ENCODE results near the gene FTO. TPM values are rescaled to one million over a fixed set of nuclear protein-coding genes. Genes with fewer than 3 reads are reported as not detected.

Gene FTO
- total RNA-seq, 1 donor from 2014 or later, result 107 TPM

- Mint-ChIP-seq H3K27ac (ENCODE audit: unreplicated experiment) (no peak overlapping the region), H3K27me3 (ENCODE audit: low read depth) (no peaks in the 10 kb centered on the region), H3K9me3 (no peaks in the 10 kb centered on the region), H3K4me3 (no peak overlapping the region), H3K4me1 (peaks cover 36% of the 10 kb centered on the region), H3K36me3 (ENCODE audit: low read depth) (peaks cover 2% of the 10 kb centered on the region)
- no peak for TF ChIP-seq CTCF (conservative IDR thresholded peaks at IDR 0.05)
- DNase-seq (ENCODE audit: low read depth, low spot score), result no peak
Observed at GRCh38 chr16:53781023-53781605, 77.2 kb downstream of the FTO start.

- TF ChIP-seq CTCF (conservative IDR thresholded peaks at IDR 0.05), result no peak
Observed at GRCh38 chr16:53782148-53782547, 78.2 kb downstream of the FTO start.

GRCh38 chr16:53784291-53784690 lies 80.3 kb downstream of the FTO start:
- H3K36me3 Mint-ChIP-seq (ENCODE audit: low read depth), result peaks cover 2% of the 10 kb centered on the region
- peaks cover 20% of the 10 kb centered on the region for H3K4me1 Mint-ChIP-seq
- peaks cover 3% of the 10 kb centered on the region for H3K9me3 Mint-ChIP-seq
- no peaks in the 10 kb centered on the region for H3K27me3 Mint-ChIP-seq (ENCODE audit: low read depth)
- no peak for DNase-seq (ENCODE audit: low read depth, low spot score)
- no peak overlapping the region for H3K4me3 Mint-ChIP-seq
- TF ChIP-seq CTCF (conservative IDR thresholded peaks at IDR 0.05), result no peak
- H3K27ac Mint-ChIP-seq (ENCODE audit: unreplicated experiment), result no peak overlapping the region

More at GRCh38 chr16:53782148-53782547, 78.2 kb downstream of the FTO start:
- Mint-ChIP-seq H3K4me1 (peaks cover 31% of the 10 kb centered on the region), H3K36me3 (ENCODE audit: low read depth) (peaks cover 2% of the 10 kb centered on the region), H3K27ac (ENCODE audit: unreplicated experiment) (no peak overlapping the region), H3K27me3 (ENCODE audit: low read depth) (no peaks in the 10 kb centered on the region), H3K4me3 (no peak overlapping the region), H3K9me3 (peaks cover 3% of the 10 kb centered on the region)
- no peak for DNase-seq (ENCODE audit: low read depth, low spot score)

- DNase-seq (ENCODE audit: low read depth, low spot score), result no peak
- no peak overlapping the region for H3K27ac Mint-ChIP-seq (ENCODE audit: unreplicated experiment)
- H3K27me3 Mint-ChIP-seq (ENCODE audit: low read depth), result no peaks in the 10 kb centered on the region
- no peak for TF ChIP-seq CTCF (conservative IDR thresholded peaks at IDR 0.05)
- H3K36me3 Mint-ChIP-seq (ENCODE audit: low read depth), result peaks cover 2% of the 10 kb centered on the region
- peaks cover 12% of the 10 kb centered on the region for H3K4me1 Mint-ChIP-seq
- peaks cover 3% of the 10 kb centered on the region for H3K9me3 Mint-ChIP-seq
- no peak overlapping the region for H3K4me3 Mint-ChIP-seq
Observed at GRCh38 chr16:53785044-53785443, 81.1 kb downstream of the FTO start.

- no peak overlapping the region for H3K4me3 Mint-ChIP-seq
Observed at GRCh38 chr16:53785916-53786315, 82.0 kb downstream of the FTO start.

More at GRCh38 chr16:53785916-53786315, 82.0 kb downstream of the FTO start:
- Mint-ChIP-seq H3K27ac (ENCODE audit: unreplicated experiment) (no peak overlapping the region), H3K27me3 (ENCODE audit: low read depth) (no peaks in the 10 kb centered on the region), H3K4me1 (peaks cover 10% of the 10 kb centered on the region), H3K9me3 (peaks cover 3% of the 10 kb centered on the region), H3K36me3 (ENCODE audit: low read depth) (peaks cover 5% of the 10 kb centered on the region)
- no peak for TF ChIP-seq CTCF (conservative IDR thresholded peaks at IDR 0.05)
- no peak for DNase-seq (ENCODE audit: low read depth, low spot score)
